ENCODE results near the gene TMEM253.

TMEM253 gene

DNA sequence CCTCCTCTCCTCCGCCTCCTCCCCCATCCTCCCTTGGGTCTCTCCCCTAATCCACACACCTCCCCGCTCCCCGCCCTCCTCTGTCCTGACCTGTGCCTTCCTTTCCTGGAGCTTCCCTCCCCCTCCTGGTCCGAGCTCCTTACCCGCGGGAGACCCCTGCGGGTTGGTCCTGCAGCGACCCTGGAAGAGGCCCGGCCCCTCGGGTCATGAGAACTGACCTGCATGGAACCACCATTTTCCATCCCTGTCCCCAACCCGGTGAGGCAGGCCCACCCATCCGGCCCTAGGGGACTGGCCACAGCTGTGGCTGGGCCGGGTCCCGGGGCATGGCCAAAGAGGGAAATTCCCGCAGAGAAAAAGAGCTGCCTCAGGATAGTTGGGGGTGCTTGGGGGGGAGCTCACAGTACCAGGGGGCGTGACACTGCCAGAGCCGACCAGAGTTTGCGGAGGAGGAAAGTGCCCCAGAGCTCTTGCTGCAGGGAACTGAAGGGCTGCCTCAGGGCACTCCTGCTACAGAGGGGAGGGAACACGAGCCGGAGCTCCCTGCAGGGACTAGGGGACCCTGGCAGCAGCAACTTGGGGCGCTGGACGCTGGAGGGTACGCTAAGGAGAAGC, 30.1 kb upstream of the TMEM253 start:
- no peak for DNase-seq (ENCODE audit: low read depth in 3 of 3, low spot score in 1 of 3)

GRCh38 chr14:21071225-21072030, 29.4 kb upstream of the TMEM253 start:
- DNase-seq (ENCODE audit: low read depth in 3 of 3, low spot score in 1 of 3) = no peak

GRCh38 chr14:21072031-21072473, 28.8 kb upstream of the TMEM253 start:
- DNase-seq (ENCODE audit: low read depth in 3 of 3, low spot score in 1 of 3) = no peak

DNA sequence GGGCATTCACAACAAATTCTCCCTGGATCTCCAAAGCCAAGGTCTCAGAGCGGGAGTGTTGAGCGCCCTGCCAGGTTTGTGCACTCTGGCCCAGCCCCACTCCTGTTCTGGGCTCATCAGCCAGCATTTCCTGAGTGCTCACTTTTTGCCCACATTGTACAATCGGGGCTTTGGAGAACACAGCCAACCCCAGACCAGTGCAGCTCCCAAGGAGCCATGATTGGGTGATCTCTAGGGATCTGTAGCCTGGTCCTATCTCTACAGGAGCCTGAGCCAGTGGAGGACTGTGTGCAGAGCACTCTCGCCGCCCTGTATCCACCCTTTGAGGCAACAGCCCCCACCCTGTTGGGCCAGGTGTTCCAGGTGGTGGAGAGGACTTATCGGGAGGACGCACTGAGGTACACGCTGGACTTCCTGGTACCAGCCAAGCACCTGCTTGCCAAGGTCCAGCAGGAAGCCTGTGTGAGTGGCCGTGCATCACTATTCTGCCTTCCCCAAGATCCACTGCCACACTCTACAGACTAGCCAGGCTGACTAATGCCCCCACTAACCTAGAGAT, 28.0 kb upstream of the TMEM253 start:
- no peak for DNase-seq (ENCODE audit: low read depth in 3 of 3, low spot score in 1 of 3)

DNA sequence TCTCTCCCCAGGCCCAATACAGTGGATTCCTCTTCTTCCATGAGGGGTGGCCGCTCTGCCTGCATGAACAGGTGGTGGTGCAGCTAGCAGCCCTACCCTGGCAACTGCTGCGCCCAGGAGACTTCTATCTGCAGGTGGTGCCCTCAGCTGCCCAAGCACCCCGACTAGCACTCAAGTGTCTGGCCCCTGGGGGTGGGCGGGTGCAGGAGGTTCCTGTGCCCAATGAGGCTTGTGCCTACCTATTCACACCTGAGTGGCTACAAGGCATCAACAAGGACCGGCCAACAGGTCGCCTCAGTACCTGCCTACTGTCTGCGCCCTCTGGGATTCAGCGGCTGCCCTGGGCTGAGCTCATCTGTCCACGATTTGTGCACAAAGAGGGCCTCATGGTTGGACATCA, 26.9 kb upstream of the TMEM253 start:
- DNase-seq (ENCODE audit: low read depth in 3 of 3, low spot score in 1 of 3) = no peak

DNA sequence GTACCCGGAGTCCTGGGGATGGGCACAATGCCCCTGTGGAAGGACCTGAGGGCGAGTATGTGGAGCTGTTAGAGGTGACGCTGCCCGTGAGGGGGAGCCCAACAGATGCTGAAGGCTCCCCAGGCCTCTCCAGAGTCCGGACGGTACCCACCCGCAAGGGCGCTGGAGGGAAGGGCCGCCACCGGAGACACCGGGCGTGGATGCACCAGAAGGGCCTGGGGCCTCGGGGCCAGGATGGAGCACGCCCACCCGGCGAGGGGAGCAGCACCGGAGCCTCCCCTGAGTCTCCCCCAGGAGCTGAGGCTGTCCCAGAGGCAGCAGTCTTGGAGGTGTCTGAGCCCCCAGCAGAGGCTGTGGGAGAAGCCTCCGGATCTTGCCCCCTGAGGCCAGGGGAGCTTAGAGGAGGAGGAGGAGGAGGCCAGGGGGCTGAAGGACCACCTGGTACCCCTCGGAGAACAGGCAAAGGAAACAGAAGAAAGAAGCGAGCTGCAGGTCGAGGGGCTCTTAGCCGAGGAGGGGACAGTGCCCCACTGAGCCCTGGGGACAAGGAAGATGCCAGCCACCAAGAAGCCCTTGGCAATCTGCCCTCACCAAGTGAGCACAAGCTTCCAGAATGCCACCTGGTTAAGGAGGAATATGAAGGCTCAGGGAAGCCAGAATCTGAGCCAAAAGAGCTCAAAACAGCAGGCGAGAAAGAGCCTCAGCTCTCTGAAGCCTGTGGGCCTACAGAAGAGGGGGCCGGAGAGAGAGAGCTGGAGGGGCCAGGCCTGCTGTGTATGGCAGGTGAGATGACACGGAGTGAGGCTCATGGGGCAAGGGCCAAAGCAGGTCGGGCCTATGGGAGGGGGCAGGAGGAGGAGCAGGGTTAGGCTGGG, 26.2 kb upstream of the TMEM253 start:
- no peak for DNase-seq (ENCODE audit: low read depth in 3 of 3, low spot score in 1 of 3)

- no peak for DNase-seq (ENCODE audit: low read depth in 3 of 3, low spot score in 1 of 3)
Observed at GRCh38 chr14:21075719-21076437, 25.0 kb upstream of the TMEM253 start.

DNA sequence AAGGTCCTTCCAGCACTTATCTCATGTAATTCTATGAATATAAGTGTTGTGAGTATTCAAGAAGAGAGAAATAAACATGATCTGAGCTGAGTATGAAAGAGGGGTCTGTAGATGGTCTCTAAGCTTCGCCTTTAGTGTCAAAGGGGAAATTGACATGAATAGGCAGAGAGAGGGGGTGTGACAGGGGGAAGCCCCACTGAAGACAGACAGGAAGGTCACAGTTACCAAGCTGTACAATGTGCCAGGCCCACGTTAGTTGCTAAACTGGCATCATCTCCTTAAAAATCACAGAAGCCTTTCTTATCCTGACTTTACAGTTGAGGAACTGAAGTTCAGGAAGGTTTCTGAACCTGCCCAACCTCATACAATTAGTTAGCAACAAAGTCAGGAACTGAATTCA, 23.2 kb upstream of the TMEM253 start:
- no peak for DNase-seq (ENCODE audit: low read depth in 3 of 3, low spot score in 1 of 3)

DNA sequence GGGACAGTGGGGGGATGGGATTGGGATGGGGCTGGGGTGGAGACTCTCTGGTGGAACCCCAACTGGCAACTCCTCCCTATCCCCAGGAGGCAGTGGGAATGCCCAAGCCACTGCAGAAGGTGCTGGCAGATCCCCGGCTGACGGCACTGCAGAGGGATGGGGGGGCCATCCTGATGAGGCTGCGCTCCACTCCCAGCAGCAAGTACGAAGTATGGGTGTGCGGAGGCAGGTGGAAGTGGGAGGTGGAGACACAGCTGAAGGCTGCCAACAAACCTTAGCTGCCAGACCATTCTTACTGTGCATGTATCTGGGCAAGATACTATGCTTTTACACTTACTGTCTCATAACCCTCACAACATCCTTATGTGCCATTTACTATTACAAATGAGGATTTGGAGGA, 22.6 kb upstream of the TMEM253 start:
- DNase-seq (ENCODE audit: low read depth in 3 of 3, low spot score in 1 of 3) = no peak

DNA sequence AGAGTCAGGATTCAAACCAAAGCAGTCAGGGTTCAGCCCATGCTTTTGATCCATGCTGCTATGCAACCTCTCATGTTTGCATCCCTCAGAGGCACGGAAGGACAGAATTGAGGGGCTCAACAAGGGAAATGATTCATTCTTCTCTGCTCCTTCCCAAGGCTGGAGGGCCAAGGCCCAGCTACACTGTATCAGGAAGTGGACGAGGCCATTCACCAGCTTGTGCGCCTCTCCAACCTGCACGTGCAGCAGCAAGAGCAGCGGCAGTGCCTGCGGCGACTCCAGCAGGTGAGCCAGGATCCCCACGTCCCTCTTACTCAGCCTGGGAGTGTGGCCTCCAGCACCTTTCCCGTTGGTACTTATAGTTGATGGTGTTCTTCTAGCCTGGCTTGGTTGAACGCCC, 22.1 kb upstream of the TMEM253 start:
- DNase-seq (ENCODE audit: low read depth in 3 of 3, low spot score in 1 of 3) = no peak

DNA sequence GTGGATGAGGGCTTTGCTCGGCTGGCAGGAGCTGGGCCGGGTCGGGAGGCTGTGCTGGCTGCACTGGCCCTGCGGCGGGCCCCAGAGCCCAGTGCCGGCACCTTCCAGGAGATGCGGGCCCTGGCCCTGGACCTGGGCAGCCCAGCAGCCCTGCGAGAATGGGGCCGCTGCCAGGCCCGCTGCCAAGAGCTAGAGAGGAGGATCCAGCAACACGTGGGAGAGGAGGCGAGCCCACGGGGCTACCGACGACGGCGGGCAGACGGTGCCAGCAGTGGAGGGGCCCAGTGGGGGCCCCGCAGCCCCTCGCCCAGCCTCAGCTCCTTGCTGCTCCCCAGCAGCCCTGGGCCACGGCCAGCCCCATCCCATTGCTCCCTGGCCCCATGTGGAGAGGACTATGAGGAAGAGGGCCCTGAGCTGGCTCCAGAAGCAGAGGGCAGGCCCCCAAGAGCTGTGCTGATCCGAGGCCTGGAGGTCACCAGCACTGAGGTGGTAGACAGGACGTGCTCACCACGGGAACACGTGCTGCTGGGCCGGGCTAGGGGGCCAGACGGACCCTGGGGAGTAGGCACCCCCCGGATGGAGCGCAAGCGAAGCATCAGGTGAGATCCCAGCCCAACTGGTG, 19.2 kb upstream of the TMEM253 start:
- DNase-seq (ENCODE audit: low read depth in 3 of 3, low spot score in 1 of 3) = no peak

DNA sequence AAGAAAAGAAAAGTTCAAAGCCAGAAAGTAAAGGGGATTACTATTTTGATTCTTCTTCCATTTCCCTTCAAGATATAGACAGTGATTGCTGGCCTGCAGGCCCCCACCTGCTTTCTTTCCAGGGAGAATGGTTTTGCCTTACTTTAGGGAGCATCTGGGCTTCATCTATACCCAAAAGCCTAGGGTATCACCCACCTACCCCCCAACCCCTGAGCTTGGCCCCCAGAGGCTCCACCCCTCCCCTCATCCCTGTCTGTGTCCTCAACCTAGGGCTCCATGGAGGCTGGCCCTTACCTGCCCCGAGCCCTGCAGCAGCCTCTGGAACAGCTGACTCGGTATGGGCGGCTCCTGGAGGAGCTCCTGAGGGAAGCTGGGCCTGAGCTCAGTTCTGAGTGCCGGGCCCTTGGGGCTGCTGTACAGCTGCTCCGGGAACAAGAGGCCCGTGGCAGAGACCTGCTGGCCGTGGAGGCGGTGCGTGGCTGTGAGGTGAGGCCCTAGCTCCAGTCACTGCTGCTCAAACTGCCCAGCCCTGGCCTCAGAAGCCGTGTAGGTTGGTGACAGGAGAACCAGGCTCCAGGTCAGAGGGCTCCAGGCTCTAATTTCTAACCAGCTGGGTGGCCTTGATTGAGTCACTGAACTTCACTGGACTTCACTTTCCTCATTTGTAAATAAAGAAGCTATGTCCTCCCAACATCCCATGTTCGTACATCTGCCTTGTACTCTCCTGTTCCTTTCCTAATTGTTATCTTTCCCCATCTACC, 17.1 kb upstream of the TMEM253 start:
- DNase-seq (ENCODE audit: low read depth in 3 of 3, low spot score in 1 of 3) = no peak

DNA sequence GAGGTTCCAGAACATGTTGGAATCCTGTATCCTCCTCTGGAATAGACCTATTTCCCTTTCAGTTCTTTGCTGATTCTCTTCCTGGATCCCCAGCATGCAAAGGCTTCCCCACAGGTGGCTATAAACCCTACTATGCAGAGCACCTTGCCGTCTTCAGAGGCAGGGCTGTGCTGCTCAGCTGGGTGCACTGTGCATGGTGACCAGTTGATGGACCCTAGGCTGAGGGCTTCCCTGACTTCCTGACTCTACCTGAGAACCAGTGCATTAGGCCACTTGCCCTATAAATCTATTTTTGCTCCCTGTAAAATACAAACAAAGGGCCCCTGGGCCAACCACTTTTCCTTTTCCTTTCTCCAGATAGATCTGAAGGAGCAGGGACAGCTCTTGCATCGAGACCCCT, 16.5 kb upstream of the TMEM253 start:
- no peak for DNase-seq (ENCODE audit: low read depth in 3 of 3, low spot score in 1 of 3)

DNA sequence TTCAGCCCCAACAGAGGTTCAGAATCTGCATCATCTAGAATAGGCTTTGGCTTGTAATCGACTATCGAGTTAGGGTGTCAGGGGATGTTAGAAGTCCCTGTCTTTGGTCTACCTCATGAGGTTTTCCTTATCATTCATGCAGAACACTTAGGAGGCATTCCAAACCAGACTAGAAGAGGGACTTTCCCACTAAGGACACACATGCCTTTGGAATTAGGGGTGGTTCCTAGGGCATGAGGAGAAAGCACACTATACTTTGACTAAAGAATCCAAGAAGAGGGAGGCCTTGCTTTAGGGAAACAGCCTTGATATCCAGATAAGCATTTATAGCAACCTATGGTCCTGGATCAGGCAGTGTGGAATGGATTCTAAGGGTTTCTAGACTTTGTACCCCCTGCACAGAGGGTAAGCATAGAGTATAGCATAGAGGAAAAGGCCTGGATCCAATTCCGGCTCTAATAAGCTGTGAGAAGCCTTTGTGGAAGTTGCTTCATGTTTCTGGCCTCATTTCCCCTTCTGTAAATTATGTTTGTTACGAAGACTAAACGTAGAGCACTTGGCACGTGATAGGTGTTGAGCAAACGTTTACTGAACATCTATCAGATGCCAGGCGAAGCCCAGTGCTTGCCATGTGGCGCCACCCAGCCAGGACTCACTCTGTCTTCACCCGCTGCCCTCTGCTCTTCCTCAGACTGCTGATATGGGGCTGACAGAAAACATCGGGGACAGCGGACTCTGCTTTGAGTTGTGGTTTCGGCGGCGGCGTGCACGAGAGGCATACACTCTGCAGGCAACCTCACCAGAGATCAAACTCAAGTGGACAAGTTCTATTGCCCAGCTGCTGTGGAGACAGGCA, 15.6 kb upstream of the TMEM253 start:
- DNase-seq (ENCODE audit: low read depth in 3 of 3, low spot score in 1 of 3) = no peak

DNA sequence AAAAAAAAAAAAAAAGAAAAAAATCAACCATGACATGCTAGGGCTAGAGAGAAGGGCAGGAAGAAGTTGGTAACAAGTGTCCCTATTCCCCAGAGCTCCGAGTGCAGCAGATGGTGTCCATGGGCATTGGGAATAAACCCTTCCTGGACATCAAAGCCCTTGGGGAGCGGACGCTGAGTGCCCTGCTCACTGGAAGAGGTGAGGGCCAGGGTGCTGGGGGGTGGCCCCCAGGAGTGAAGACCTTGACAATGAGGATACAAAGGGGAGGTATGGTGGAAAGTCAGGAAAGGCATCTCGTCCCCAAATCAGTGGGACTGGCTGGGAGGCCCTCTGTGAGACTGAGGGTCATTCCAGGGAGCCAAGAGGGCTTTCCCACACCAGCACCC, 14.0 kb upstream of the TMEM253 start:
- no peak for DNase-seq (ENCODE audit: low read depth in 3 of 3, low spot score in 1 of 3)

- peak in 1 of 3 donors; percentile 55 for DNase-seq (ENCODE audit: low read depth in 3 of 3, low spot score in 1 of 3)
Observed at GRCh38 chr14:21087294-21088091, 13.4 kb upstream of the TMEM253 start.

DNA sequence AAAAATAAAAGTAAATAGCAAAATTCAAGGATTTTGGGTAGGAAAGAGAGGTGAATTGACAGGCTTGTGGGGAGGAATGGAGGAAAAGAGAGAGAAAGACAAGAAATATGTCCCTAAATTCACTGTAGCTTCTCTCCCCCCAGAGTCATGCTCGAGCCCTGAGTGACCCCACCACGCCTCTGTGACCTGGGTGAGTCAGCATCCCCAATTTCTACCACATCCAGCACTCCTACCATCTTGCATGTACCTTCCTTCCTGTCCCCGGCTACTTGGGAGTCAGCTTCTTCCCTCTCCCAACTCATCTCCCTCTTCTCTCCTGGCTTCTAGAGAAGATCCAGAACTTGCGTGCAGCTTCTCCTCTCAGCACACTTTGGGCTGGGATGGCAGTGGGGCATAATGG, 12.2 kb upstream of the TMEM253 start:
- DNase-seq (ENCODE audit: low read depth in 3 of 3, low spot score in 1 of 3) = no peak

DNA sequence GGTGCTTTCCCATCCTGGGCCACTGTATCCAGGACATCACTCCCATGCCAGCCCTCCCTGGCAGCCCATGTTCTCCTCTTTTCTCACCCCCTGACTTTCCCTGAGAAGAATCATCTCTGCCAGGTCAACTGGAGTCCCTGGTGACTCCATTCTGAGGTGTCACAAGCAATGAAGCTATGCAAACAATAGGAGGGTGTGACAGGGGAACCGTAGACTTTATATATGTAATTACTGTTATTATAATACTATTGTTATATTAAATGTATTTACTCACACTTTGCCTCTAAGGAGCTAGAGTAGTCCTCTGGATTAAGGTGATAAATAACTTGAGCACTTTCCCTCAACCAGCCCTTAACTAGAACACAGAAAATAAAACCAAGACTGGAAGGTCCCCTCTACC, 11.6 kb upstream of the TMEM253 start:
- no peak for DNase-seq (ENCODE audit: low read depth in 3 of 3, low spot score in 1 of 3)
